SK-N-SH (cell line): ENCODE data around the gene MEPCE. TPM values are rescaled to one million over a fixed set of nuclear protein-coding genes. Genes with fewer than 3 reads are reported as not detected.

Source experiments
- CTCF ChIA-PET: fragments of 300-600, 350-600 bp; formaldehyde crosslinking; extraction: SDS; loops from one replicate; lab custom pipeline; 2021; lab: Yijun Ruan, JAX
- POLR2A ChIA-PET: fragments of 350-600 bp; sonication (Branson Sonifier 250); formaldehyde crosslinking; extraction: SDS; loops from one replicate; lab custom pipeline; 2020; ENCODE audit warnings: antibody characterized with exemption, inconsistent platforms; lab: Yijun Ruan, JAX
- DNase-seq: peaks from one replicate; pipeline ENCODE4 v3.0.0; 2012
- H2AFZ ChIP-seq: fragments of 200-600 bp; sonication (generic); 2 replicates; pipeline ENCODE4 v1.8.1; 2016; ENCODE audit warnings: antibody characterized with exemption, mild to moderate bottlenecking, low read depth
- H3F3A ChIP-seq: fragments of 200-600 bp; sonication (generic); replicated peaks from 2 replicates; pipeline ENCODE3; 2016; ENCODE audit warnings: antibody characterized with exemption, mild to moderate bottlenecking; ENCODE audit not compliant: insufficient read depth
- H3K27ac ChIP-seq, 2 experiments: fragments of 200-500 bp in 1 of 2; fragments of 200-600 bp in 1 of 2; sonication (Bioruptor generic) in 1 of 2; sonication (generic), shearing (Covaris generic) in 1 of 2; 2 replicates each; pipeline versions ENCODE4 v1.5.1 to v1.6.1; 2014 to 2016; ENCODE audit warnings: low read depth in 2 of 2, inconsistent platforms in 1 of 2, low read length in 1 of 2, mild to moderate bottlenecking in 1 of 2, mixed read lengths in 1 of 2
- H3K27me3 ChIP-seq: fragments of 200-600 bp; sonication (generic), shearing (Covaris generic); 2 replicates; pipeline ENCODE4 v1.6.1; 2016; ENCODE audit warnings: mixed run types; ENCODE audit not compliant: insufficient read depth
- H3K36me3 ChIP-seq, 2 experiments: fragments of 200-500 bp in 1 of 2; fragments of 200-600 bp in 1 of 2; sonication (Bioruptor generic) in 1 of 2; sonication (generic) in 1 of 2; replicated peaks in 1 of 2; 2 replicates each; pipeline versions ENCODE3 to v1.5.1; 2014 to 2016; ENCODE audit warnings: low read length in 1 of 2, mild to moderate bottlenecking in 1 of 2; ENCODE audit not compliant: insufficient read depth in 2 of 2, control insufficient read depth in 1 of 2
- H3K4me1 ChIP-seq, 2 experiments: fragments of 200-500 bp in 1 of 2; fragments of 200-600 bp in 1 of 2; sonication (Bioruptor generic) in 1 of 2; sonication (generic), shearing (Covaris generic) in 1 of 2; 2 replicates each; pipeline versions ENCODE4 v1.5.1 to v1.6.1; 2014 to 2016; ENCODE audit warnings: low read depth in 1 of 2, low read length in 1 of 2, mixed run types in 1 of 2; ENCODE audit not compliant: insufficient read depth in 2 of 2, control insufficient read depth in 1 of 2
- H3K4me2 ChIP-seq: fragments of 200-600 bp; sonication (generic), shearing (Covaris generic); 2 replicates; pipeline ENCODE4 v1.6.1; 2017; ENCODE audit warnings: mixed run types
- H3K4me3 ChIP-seq, 2 experiments: fragments of 200-500 bp in 1 of 2; fragments of 200-600 bp in 1 of 2; sonication (Bioruptor generic) in 1 of 2; sonication (generic), shearing (Covaris generic) in 1 of 2; 2 replicates each; pipeline versions ENCODE4 v1.5.1 to v1.8.1; 2014 to 2016; ENCODE audit warnings: low read depth in 2 of 2, inconsistent platforms in 1 of 2, low read length in 1 of 2, mild to moderate bottlenecking in 1 of 2, mixed read lengths in 1 of 2, moderate library complexity in 1 of 2
- H3K79me2 ChIP-seq: fragments of 200-600 bp; sonication (generic); 2 replicates; pipeline ENCODE4 v1.8.1; 2017; ENCODE audit warnings: mild to moderate bottlenecking; ENCODE audit not compliant: insufficient read depth
- H3K9ac ChIP-seq: fragments of 200-600 bp; sonication (generic); 2 replicates; pipeline ENCODE4 v1.6.1; 2017; ENCODE audit warnings: mixed run types
- H3K9me2 ChIP-seq: fragments of 200-600 bp; sonication (generic); 2 replicates; pipeline ENCODE4 v1.6.1; 2017; ENCODE audit warnings: mixed run types
- H3K9me3 ChIP-seq: fragments of 200-600 bp; sonication (generic); 2 replicates; pipeline ENCODE4 v1.6.1; 2017; ENCODE audit warnings: mixed run types, mild to moderate bottlenecking, moderate library complexity
- H4K20me1 ChIP-seq: fragments of 200-600 bp; sonication (generic); 2 replicates; pipeline ENCODE4 v1.6.1; 2017; ENCODE audit warnings: mild to moderate bottlenecking, mixed run types; ENCODE audit not compliant: insufficient read depth
- ELF1 ChIP-seq: IDR thresholded peaks from 2 replicates; pipeline ENCODE4 v1.4.0; 2012
- FOXM1 ChIP-seq: IDR thresholded peaks from 2 replicates; pipeline ENCODE4 v1.4.0; 2012; ENCODE audit warnings: low read depth, mild to moderate bottlenecking
- GATA2 ChIP-seq: sonication (generic); formaldehyde crosslinking; IDR thresholded peaks from 2 replicates; pipeline ENCODE4 v1.5.0; 2020; ENCODE audit warnings: mild to moderate bottlenecking, missing genetic modification reagents
- IRF3 ChIP-seq: fragments of 150-350 bp; IDR thresholded peaks from 2 replicates; pipeline ENCODE4 v1.6.1; 2016; ENCODE audit warnings: mild to moderate bottlenecking, low read depth, low read length
- JUND ChIP-seq: IDR thresholded peaks from 2 replicates; pipeline ENCODE4 v1.4.0; 2012
- MAX ChIP-seq: IDR thresholded peaks from 2 replicates; pipeline ENCODE4 v1.4.0; 2012; ENCODE audit warnings: low read depth
- NFIC ChIP-seq: IDR thresholded peaks from 2 replicates; pipeline ENCODE4 v1.4.0; 2012; ENCODE audit warnings: borderline replicate concordance
- NRF1 ChIP-seq: IDR thresholded peaks from 2 replicates; pipeline ENCODE4 v1.6.1; 2012; ENCODE audit warnings: low read depth, mild to moderate bottlenecking, low read length
- POLR2AphosphoS5 ChIP-seq: IDR thresholded peaks from 2 replicates; pipeline ENCODE4 v1.6.1; 2012; ENCODE audit warnings: low read depth, low read length
- SMC3 ChIP-seq: IDR thresholded peaks from 2 replicates; pipeline ENCODE4 v1.6.1; 2012; ENCODE audit warnings: low read depth, low read length, improper control_type of control experiment
- TCF12 ChIP-seq: IDR thresholded peaks from 2 replicates; pipeline ENCODE4 v1.4.0; 2012
- TEAD4 ChIP-seq: IDR thresholded peaks from 2 replicates; pipeline ENCODE4 v1.4.0; 2012; ENCODE audit warnings: mild to moderate bottlenecking, borderline replicate concordance; ENCODE audit not compliant: insufficient read depth
- USF2 ChIP-seq: fragments of 150-350 bp; IDR thresholded peaks from 2 replicates; pipeline ENCODE4 v1.6.1; 2017; ENCODE audit warnings: antibody characterized with exemption, low read length, low read depth, borderline replicate concordance
- ZBTB33 ChIP-seq: IDR thresholded peaks from 2 replicates; pipeline ENCODE4 v1.4.0; 2012; ENCODE audit warnings: low read depth, borderline replicate concordance
- WGBS: methylation state at CpG from one replicate; pipeline ENCODE4 v1.1.6; 2017; ENCODE audit warnings: low lambda C conversion rate; 5-methylcytosine and 5-hydroxymethylcytosine counted together
- polyA plus RNA-seq, 3 experiments: library from polyadenylated mRNA; depleted of rRNA; stranded (reverse); fragments of >200 nt; gene quantifications; 2 replicates each; pipeline ENCODE4 v1.2.3, GENCODE V29; 2012

MEPCE gene
- polyA plus RNA-seq, 1 of the 3 experiments (the other 2 are of a cell fraction) = 20.2 TPM

GRCh38 chr7:100401811-100402210 lies 27.8 kb upstream of the MEPCE start:
- Histone ChIP-seq H3K36me3 (no peaks in the 10 kb centered on the region), H3K27me3 (no peaks in the 10 kb centered on the region), H4K20me1 (no peaks in the 10 kb centered on the region), H3F3A (no peaks in the 10 kb centered on the region), H3K27ac (no peak overlapping the region), H3K9me2 (no peaks in the 10 kb centered on the region), H2AFZ (no peak overlapping the region), H3K4me2 (no peak overlapping the region), H3K4me3 (no peak overlapping the region), H3K79me2 (no peaks in the 10 kb centered on the region), H3K9me3 (no peaks in the 10 kb centered on the region), H3K4me1 (peaks cover 0 to 5% of the 10 kb centered on the region in 2 experiments; a peak in 1 of 4 replicates), H3K9ac (no peak overlapping the region)
- WGBS = 74% methylated on average over 5 of the region's 5 CpGs
- peak; percentile 39 for DNase-seq
- TF ChIP-seq ELF1 = no peak
- TF ChIP-seq GATA2 = no peak
- TF ChIP-seq JUND = no peak
- no peak for TF ChIP-seq TEAD4
- no peak for TF ChIP-seq USF2
- TF ChIP-seq MAX = no peak
- CTCF ChIA-PET = interaction anchor here (0.8 to 2.0 kb wide), 6 partner anchors 10 to 167 kb away, joined by 3 to 6 read pairs (median 4); no protein-coding TSS in a partner anchor
- POLR2A ChIA-PET = interaction anchor here (0.6 kb wide), 2 partner anchors 28 to 32 kb away, joined by 3 read pairs; partner anchors contain the start of gene MEPCE

GRCh38 chr7:100402241-100402640 lies 27.4 kb upstream of the MEPCE start:
- Histone ChIP-seq H3K27me3 (no peaks in the 10 kb centered on the region), H3F3A (no peaks in the 10 kb centered on the region), H3K9me2 (no peaks in the 10 kb centered on the region), H3K9me3 (no peaks in the 10 kb centered on the region), H3K9ac (no peak overlapping the region), H3K36me3 (no peaks in the 10 kb centered on the region), H3K79me2 (no peaks in the 10 kb centered on the region), H3K4me1 (peaks cover 0 to 5% of the 10 kb centered on the region in 2 experiments; a peak in 1 of 4 replicates), H3K27ac (no peak overlapping the region), H3K4me3 (no peak overlapping the region), H4K20me1 (no peaks in the 10 kb centered on the region), H2AFZ (no peak overlapping the region), H3K4me2 (no peak overlapping the region)
- TF ChIP-seq IRF3 (no peak), TCF12 (no peak), JUND (no peak), ZBTB33 (no peak), NRF1 (no peak), MAX (no peak), FOXM1 (no peak), NFIC (no peak), POLR2AphosphoS5 (no peak), SMC3 (no peak)
- POLR2A ChIA-PET = interaction anchor here (0.6 kb wide), 2 partner anchors 27 to 32 kb away, joined by 3 read pairs; partner anchors contain the start of gene MEPCE
- WGBS = 96% methylated on average over 2 of the region's 2 CpGs
- CTCF ChIA-PET = interaction anchor here (0.8 to 2.0 kb wide), 6 partner anchors 10 to 162 kb away, joined by 3 to 6 read pairs (median 4); no protein-coding TSS in a partner anchor
- DNase-seq = no peak
